ENCODE measurements around the gene RPGRIP1.

RPGRIP1 gene

GRCh38 chr14:21240417-21240816, 39.5 kb upstream of the RPGRIP1 start:
- no peak for DNase-seq (ENCODE audit: low spot score)
- TF ChIP-seq CTCF (IDR thresholded peaks at IDR 0.05; ENCODE audit: borderline replicate concordance, control extremely low read depth, extremely low read depth, insufficient read depth, missing control alignments) = no peak
- in situ Hi-C loops (cut with MboI; ENCODE audit: low sequenced_read_pairs, unreplicated experiment) = no loop called here

- no peak for TF ChIP-seq CTCF (IDR thresholded peaks at IDR 0.05; ENCODE audit: borderline replicate concordance, control extremely low read depth, extremely low read depth, insufficient read depth, missing control alignments)
- DNase-seq (ENCODE audit: low spot score) = no peak
- in situ Hi-C loops (cut with MboI; ENCODE audit: low sequenced_read_pairs, unreplicated experiment) = no loop called here
These were observed 38.6 kb upstream of the RPGRIP1 start for GRCh38 chr14:21241218-21241819.

- DNase-seq (ENCODE audit: low spot score) = no peak
- TF ChIP-seq CTCF (IDR thresholded peaks at IDR 0.05; ENCODE audit: borderline replicate concordance, control extremely low read depth, extremely low read depth, insufficient read depth, missing control alignments) = no peak
- in situ Hi-C loops (cut with MboI; ENCODE audit: low sequenced_read_pairs, unreplicated experiment) = no loop called here
These were observed 35.3 kb upstream of the RPGRIP1 start for GRCh38 chr14:21244544-21244943.

- no peak for DNase-seq (ENCODE audit: low spot score)
- no peak for TF ChIP-seq CTCF (IDR thresholded peaks at IDR 0.05; ENCODE audit: borderline replicate concordance, control extremely low read depth, extremely low read depth, insufficient read depth, missing control alignments)
- in situ Hi-C loops (cut with MboI; ENCODE audit: low sequenced_read_pairs, unreplicated experiment) = no loop called here
These were observed 34.1 kb upstream of the RPGRIP1 start for GRCh38 chr14:21245813-21246212.

GRCh38 chr14:21248338-21248737, 31.5 kb upstream of the RPGRIP1 start:
- no peak for DNase-seq (ENCODE audit: low spot score)
- in situ Hi-C loops (cut with MboI; ENCODE audit: low sequenced_read_pairs, unreplicated experiment) = no loop called here
- TF ChIP-seq CTCF (IDR thresholded peaks at IDR 0.05; ENCODE audit: borderline replicate concordance, control extremely low read depth, extremely low read depth, insufficient read depth, missing control alignments) = no peak

- in situ Hi-C loops (cut with MboI; ENCODE audit: low sequenced_read_pairs, unreplicated experiment) = no loop called here
- TF ChIP-seq CTCF (IDR thresholded peaks at IDR 0.05; ENCODE audit: borderline replicate concordance, control extremely low read depth, extremely low read depth, insufficient read depth, missing control alignments) = no peak
- DNase-seq (ENCODE audit: low spot score) = no peak
These were observed 31.0 kb upstream of the RPGRIP1 start for GRCh38 chr14:21248739-21249411.
